ENCODE measurements around the gene SSMEM1. TPM values are rescaled to one million over a fixed set of nuclear protein-coding genes. Genes with fewer than 3 reads are reported as not detected.

The SSMEM1 gene
- total and polyA plus RNA-seq, 4 donors: not detected

GRCh38 chr7:130160455-130160854 is 47.2 kb upstream of the SSMEM1 start:
- no peaks in the 10 kb centered on the region for H3K27me3 ChIP-seq (ENCODE audit: control insufficient read depth in 4 of 4, insufficient read depth in 4 of 4, low read length in 3 of 4)
- 97% methylated on average over 8 of the region's 8 CpGs for WGBS
- no peak for DNase-seq (ENCODE audit: low spot score)
- no peak for TF ChIP-seq SP1 (IDR thresholded peaks at IDR 0.05)
- TF ChIP-seq REST (IDR thresholded peaks at IDR 0.05): no peak
- no peak for TF ChIP-seq JUND (IDR thresholded peaks at IDR 0.05)
- TF ChIP-seq FOXA1 (IDR thresholded peaks at IDR 0.05): no peak
- no peak for TF ChIP-seq EGR1 (IDR thresholded peaks at IDR 0.05; ENCODE audit: low read depth in 2 of 2)
- no peak for TF ChIP-seq RAD21 (IDR thresholded peaks at IDR 0.05)
- TF ChIP-seq, protein P1, sequence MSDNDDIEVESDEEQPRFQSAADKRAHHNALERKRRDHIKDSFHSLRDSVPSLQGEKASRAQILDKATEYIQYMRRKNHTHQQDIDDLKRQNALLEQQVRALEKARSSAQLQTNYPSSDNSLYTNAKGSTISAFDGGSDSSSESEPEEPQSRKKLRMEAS (IDR thresholded peaks at IDR 0.05): no peak
- TF ChIP-seq TAF1 (conservative IDR thresholded peaks at IDR 0.05): no peak
- no peak for TF ChIP-seq HNF4G (IDR thresholded peaks at IDR 0.05)
- no peak for TF ChIP-seq NR2F2 (IDR thresholded peaks at IDR 0.05)
- no peak for TF ChIP-seq FOXA2 (IDR thresholded peaks at IDR 0.05)
- no peak overlapping the region for H3K27ac ChIP-seq (ENCODE audit: low read depth in 1 of 2, low read length in 2 of 2)
- no peaks in the 10 kb centered on the region for H3K4me1 ChIP-seq (ENCODE audit: control insufficient read depth in 4 of 4, insufficient read depth in 4 of 4, low read length in 3 of 4)
- H3K9ac ChIP-seq (ENCODE audit: low read depth in 1 of 2, low read length in 2 of 2): no peak overlapping the region
- H3K4me3 ChIP-seq (ENCODE audit: low read depth in 1 of 3, low read length in 3 of 3): no peak overlapping the region
- peaks cover 9 to 38% (median 10%) of the 10 kb centered on the region in 4 donors for H3K36me3 ChIP-seq (ENCODE audit: control insufficient read depth in 4 of 4, insufficient read depth in 3 of 4, low read depth in 1 of 4, low read length in 3 of 4)
- peaks cover 0 to 3% (median 1%) of the 10 kb centered on the region in 4 donors for H3K9me3 ChIP-seq (ENCODE audit: control insufficient read depth in 4 of 4, low read length in 3 of 4)

GRCh38 chr7:130162196-130162595 is 45.5 kb upstream of the SSMEM1 start:
- Histone ChIP-seq H3K4me1 (ENCODE audit: control insufficient read depth in 4 of 4, insufficient read depth in 4 of 4, low read length in 3 of 4) (no peaks in the 10 kb centered on the region), H3K9me3 (ENCODE audit: control insufficient read depth in 4 of 4, low read length in 3 of 4) (no peaks in the 10 kb centered on the region), H3K27me3 (ENCODE audit: control insufficient read depth in 4 of 4, insufficient read depth in 4 of 4, low read length in 3 of 4) (no peaks in the 10 kb centered on the region), H3K27ac (ENCODE audit: low read depth in 1 of 2, low read length in 2 of 2) (no peak overlapping the region), H3K9ac (ENCODE audit: low read depth in 1 of 2, low read length in 2 of 2) (no peak overlapping the region), H3K4me3 (ENCODE audit: low read depth in 1 of 3, low read length in 3 of 3) (no peak overlapping the region), H3K36me3 (ENCODE audit: control insufficient read depth in 4 of 4, insufficient read depth in 3 of 4, low read depth in 1 of 4, low read length in 3 of 4) (peaks cover 9 to 44% (median 12%) of the 10 kb centered on the region in 4 donors)
- TF ChIP-seq RXRA (IDR thresholded peaks at IDR 0.05) (no peak), HNF4G (IDR thresholded peaks at IDR 0.05) (no peak), FOXA1 (IDR thresholded peaks at IDR 0.05) (no peak)
- DNase-seq (ENCODE audit: low spot score): no peak
- WGBS: 96% methylated on average over 5 of the region's 5 CpGs

DNA sequence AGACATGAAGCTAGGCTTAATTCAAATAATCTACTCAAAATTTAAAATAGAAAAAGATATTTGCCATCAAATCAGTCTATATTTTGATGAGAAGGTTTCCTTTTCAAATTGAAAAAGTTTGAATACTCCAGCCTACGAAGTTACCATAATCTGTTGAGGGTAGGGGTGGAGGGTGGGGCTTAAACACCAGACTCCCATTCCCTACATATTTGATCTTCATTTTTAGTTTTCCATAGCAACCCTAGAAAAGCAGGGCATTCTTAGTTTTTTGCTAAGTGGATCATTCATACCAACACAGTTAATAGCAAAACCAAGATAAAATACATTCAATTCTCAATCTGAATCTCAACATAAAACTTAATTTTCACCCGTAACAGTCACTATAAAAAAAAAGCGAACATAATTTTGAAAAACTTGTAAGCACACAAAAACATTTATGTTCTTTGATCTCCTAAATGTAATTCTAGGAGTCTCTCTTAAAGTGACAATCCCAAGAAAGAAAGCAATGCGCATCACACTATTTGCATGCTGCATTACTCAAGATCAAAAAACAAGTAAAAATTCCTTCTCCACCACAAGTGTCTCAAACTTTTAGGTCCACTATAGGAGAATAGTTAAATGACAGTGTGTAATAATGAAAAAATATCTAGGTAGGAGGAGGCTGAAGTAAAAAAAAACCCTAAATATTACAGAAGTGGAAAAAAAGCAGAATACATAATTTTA is 33.3 kb upstream of the SSMEM1 start:
- Histone ChIP-seq H3K9ac (ENCODE audit: low read depth in 1 of 2, low read length in 2 of 2) (no peak overlapping the region), H3K9me3 (ENCODE audit: control insufficient read depth in 4 of 4, low read length in 3 of 4) (no peaks in the 10 kb centered on the region), H3K27ac (ENCODE audit: low read depth in 1 of 2, low read length in 2 of 2) (no peak overlapping the region), H3K36me3 (ENCODE audit: control insufficient read depth in 4 of 4, insufficient read depth in 3 of 4, low read depth in 1 of 4, low read length in 3 of 4) (peaks cover 5 to 25% (median 19%) of the 10 kb centered on the region in 4 donors), H3K27me3 (ENCODE audit: control insufficient read depth in 4 of 4, insufficient read depth in 4 of 4, low read length in 3 of 4) (no peaks in the 10 kb centered on the region), H3K4me1 (ENCODE audit: control insufficient read depth in 4 of 4, insufficient read depth in 4 of 4, low read length in 3 of 4) (peaks cover 0 to 4% (median 3%) of the 10 kb centered on the region in 4 donors), H3K4me3 (ENCODE audit: low read depth in 1 of 3, low read length in 3 of 3) (no peak overlapping the region)
- no peak for DNase-seq (ENCODE audit: low spot score)
- 96% methylated on average over 4 of the region's 4 CpGs for WGBS
- TF ChIP-seq TAF1 (conservative IDR thresholded peaks at IDR 0.05) (no peak), YY1 (IDR thresholded peaks at IDR 0.05) (no peak), EGR1 (IDR thresholded peaks at IDR 0.05; ENCODE audit: low read depth in 2 of 2) (no peak), RAD21 (IDR thresholded peaks at IDR 0.05) (no peak), NR2F2 (IDR thresholded peaks at IDR 0.05) (no peak), SP1 (IDR thresholded peaks at IDR 0.05) (no peak), JUND (IDR thresholded peaks at IDR 0.05) (no peak), GABPA (IDR thresholded peaks at IDR 0.05 in 1 of 2, conservative IDR thresholded peaks at IDR 0.05 in 1 of 2) (no peak), HNF4A (conservative IDR thresholded peaks at IDR 0.05) (no peak), FOXA2 (IDR thresholded peaks at IDR 0.05) (no peak), CTCF (IDR thresholded peaks at IDR 0.05; ENCODE audit: low read depth, low read length, missing input control) (no peak), HNF4G (IDR thresholded peaks at IDR 0.05) (no peak), ATF3 (IDR thresholded peaks at IDR 0.05) (no peak), RXRA (IDR thresholded peaks at IDR 0.05) (no peak), FOXA1 (IDR thresholded peaks at IDR 0.05) (no peak)
- TF ChIP-seq, protein P1 (IDR thresholded peaks at IDR 0.05): no peak
- TF ChIP-seq, protein P2, sequence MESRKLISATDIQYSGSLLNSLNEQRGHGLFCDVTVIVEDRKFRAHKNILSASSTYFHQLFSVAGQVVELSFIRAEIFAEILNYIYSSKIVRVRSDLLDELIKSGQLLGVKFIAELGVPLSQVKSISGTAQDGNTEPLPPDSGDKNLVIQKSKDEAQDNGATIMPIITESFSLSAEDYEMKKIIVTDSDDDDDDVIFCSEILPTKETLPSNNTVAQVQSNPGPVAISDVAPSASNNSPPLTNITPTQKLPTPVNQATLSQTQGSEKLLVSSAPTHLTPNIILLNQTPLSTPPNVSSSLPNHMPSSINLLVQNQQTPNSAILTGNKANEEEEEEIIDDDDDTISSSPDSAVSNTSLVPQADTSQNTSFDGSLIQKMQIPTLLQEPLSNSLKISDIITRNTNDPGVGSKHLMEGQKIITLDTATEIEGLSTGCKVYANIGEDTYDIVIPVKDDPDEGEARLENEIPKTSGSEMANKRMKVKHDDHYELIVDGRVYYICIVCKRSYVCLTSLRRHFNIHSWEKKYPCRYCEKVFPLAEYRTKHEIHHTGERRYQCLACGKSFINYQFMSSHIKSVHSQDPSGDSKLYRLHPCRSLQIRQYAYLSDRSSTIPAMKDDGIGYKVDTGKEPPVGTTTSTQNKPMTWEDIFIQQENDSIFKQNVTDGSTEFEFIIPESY (IDR thresholded peaks at IDR 0.05): no peak
